ENCODE results near the gene CEP350. TPM values are rescaled to one million over a fixed set of nuclear protein-coding genes. Genes with fewer than 3 reads are reported as not detected.

CEP350 gene
- total RNA-seq, 1 experiment from 2014 or later = 27.6 TPM

DNA sequence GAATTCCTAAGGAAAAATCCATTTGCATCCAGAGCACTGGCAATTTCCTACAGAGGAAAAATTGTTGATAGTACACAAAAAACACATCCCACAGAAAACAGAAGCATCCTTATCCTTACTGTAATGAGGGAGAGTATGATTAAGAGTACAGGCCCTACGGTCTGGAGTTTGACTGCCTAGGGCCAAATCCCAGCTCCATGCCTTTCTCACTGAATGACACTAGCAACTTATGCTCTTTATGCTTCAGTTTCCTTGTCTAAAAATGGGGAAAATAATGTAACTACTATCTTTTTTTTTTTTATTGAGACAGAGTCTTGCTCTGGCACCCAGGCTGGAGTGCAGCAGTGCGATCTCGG lies 27.8 kb upstream of the CEP350 start:
- TF ChIP-seq POLR2A (IDR thresholded peaks at IDR 0.05; ENCODE audit: borderline replicate concordance, extremely low read depth, insufficient read depth, insufficient read length) = no peak
- TF ChIP-seq CTCF (IDR thresholded peaks at IDR 0.05 in 2 of 3, conservative IDR thresholded peaks at IDR 0.05 in 1 of 3; ENCODE audit: borderline replicate concordance in 1 of 3, insufficient read depth in 1 of 3, low read depth in 2 of 3, low read length in 2 of 3) = no peak
- TF ChIP-seq FOSL1 (IDR thresholded peaks at IDR 0.05; ENCODE audit: low read depth) = no peak
- TF ChIP-seq EZH2 (IDR thresholded peaks at IDR 0.05) = no peak
- no peak for TF ChIP-seq SIN3A (IDR thresholded peaks at IDR 0.05; ENCODE audit: low read depth)
- TF ChIP-seq JUND (IDR thresholded peaks at IDR 0.05) = no peak
- no peak for TF ChIP-seq EZH2phosphoT487 (IDR thresholded peaks at IDR 0.05; ENCODE audit: borderline replicate concordance)
- TF ChIP-seq SP1 (IDR thresholded peaks at IDR 0.05; ENCODE audit: low read depth) = no peak
- no peak for TF ChIP-seq REST (IDR thresholded peaks at IDR 0.05; ENCODE audit: low read depth)
- TF ChIP-seq ELF1 (IDR thresholded peaks at IDR 0.05; ENCODE audit: borderline replicate concordance, low read depth) = no peak
- TF ChIP-seq EGR1 (IDR thresholded peaks at IDR 0.05; ENCODE audit: low read depth) = no peak
- TF ChIP-seq ATF3 (IDR thresholded peaks at IDR 0.05) = no peak
- TF ChIP-seq SRF (IDR thresholded peaks at IDR 0.05; ENCODE audit: low read depth) = no peak
- no peak for TF ChIP-seq ZFX (IDR thresholded peaks at IDR 0.05)
- H3K4me2 ChIP-seq (ENCODE audit: low read length) = no peak overlapping the region
- H3K9me3 ChIP-seq (ENCODE audit: control insufficient read depth in 1 of 2, insufficient read depth in 1 of 2, low read depth in 1 of 2, low read length in 2 of 2) = no peaks in the 10 kb centered on the region
- intact Hi-C loops (cut with micrococcal nuclease) = no loop called here
- no peak for ATAC-seq
- no peaks in the 10 kb centered on the region for H4K20me1 ChIP-seq (ENCODE audit: insufficient read depth)
- no peaks in the 10 kb centered on the region for H3K4me1 ChIP-seq (ENCODE audit: control insufficient read depth in 1 of 2, insufficient read depth in 2 of 2, low read length in 2 of 2)
- POLR2A ChIA-PET = no interaction called here
- H3K36me3 ChIP-seq (ENCODE audit: control insufficient read depth in 1 of 2, insufficient read depth in 2 of 2, low read length in 2 of 2) = no peaks in the 10 kb centered on the region
- RAD21 ChIA-PET (ENCODE audit: low non-redundant PET in 1 of 2, low total read pairs in 2 of 2, uncharacterized antibody in 2 of 2, unreplicated experiment in 2 of 2) = no interaction called here
- CTCF ChIA-PET = no interaction called here
- no peak for DNase-seq (ENCODE audit: low read depth, low spot score)
- H3K27ac ChIP-seq (ENCODE audit: low read depth, low read length) = no peak overlapping the region
- no TSS peak for BruUV-seq (replicated peaks)
- no peak overlapping the region for H3K9ac ChIP-seq (ENCODE audit: low read length)
- no peaks in the 10 kb centered on the region for H3K9me2 ChIP-seq (ENCODE audit: insufficient read depth)
- no peak overlapping the region for H3K4me3 ChIP-seq (replicated peaks in 1 of 2; ENCODE audit: low read depth in 1 of 2, low read length in 2 of 2)
- H3K79me2 ChIP-seq (ENCODE audit: insufficient read depth, low read length) = no peaks in the 10 kb centered on the region
- H3K27me3 ChIP-seq (ENCODE audit: insufficient read depth, low read length) = no peaks in the 10 kb centered on the region
- H2AFZ ChIP-seq (ENCODE audit: low read depth, low read length, poor library complexity, severe bottlenecking) = no peak overlapping the region

Measured in HCT116 (cell line).